Measurements from ENCODE around the gene ABL2. TPM values are rescaled to one million over a fixed set of nuclear protein-coding genes. Genes with fewer than 3 reads are reported as not detected.

ABL2 gene
- total RNA-seq, 1 experiment from 2014 or later: 42.2 TPM

- DNase-seq (ENCODE audit: low read depth): no peak
These were observed 133.6 kb downstream of the ABL2 start for GRCh38 chr1:179095924-179096323.

GRCh38 chr1:179095377-179095776, 134.1 kb downstream of the ABL2 start:
- DNase-seq (ENCODE audit: low read depth): no peak

- DNase-seq (ENCODE audit: low read depth): no peak
These were observed 134.7 kb downstream of the ABL2 start for GRCh38 chr1:179094818-179095217.

GRCh38 chr1:179092896-179093461, 136.5 kb downstream of the ABL2 start:
- no peak for DNase-seq (ENCODE audit: low read depth)

GRCh38 chr1:179091691-179092165, 137.7 kb downstream of the ABL2 start:
- DNase-seq (ENCODE audit: low read depth): peak; percentile 17

- no peak for DNase-seq (ENCODE audit: low read depth)
These were observed 138.6 kb downstream of the ABL2 start for GRCh38 chr1:179090923-179091322.

GRCh38 chr1:179090522-179090921, 139.0 kb downstream of the ABL2 start:
- no peak for DNase-seq (ENCODE audit: low read depth)

GRCh38 chr1:179089827-179090482, 139.5 kb downstream of the ABL2 start:
- no peak for DNase-seq (ENCODE audit: low read depth)

GRCh38 chr1:179087665-179088064, 141.8 kb downstream of the ABL2 start:
- no peak for DNase-seq (ENCODE audit: low read depth)

GRCh38 chr1:179083533-179083932, 145.9 kb downstream of the ABL2 start:
- DNase-seq (ENCODE audit: low read depth): no peak

GRCh38 chr1:179082999-179083335, 146.5 kb downstream of the ABL2 start:
- DNase-seq (ENCODE audit: low read depth): peak; percentile 39

GRCh38 chr1:179082333-179082998, 147.0 kb downstream of the ABL2 start:
- peak; percentile 33 for DNase-seq (ENCODE audit: low read depth)

- peak; percentile 94 for DNase-seq (ENCODE audit: low read depth)
These were observed 147.7 kb downstream of the ABL2 start, which contains the start of gene TOR3A for GRCh38 chr1:179081687-179082332. Gene TOR3A, plus strand, starts transcription at chr1:179082070. Its CDS starts 59 bp downstream, at chr1:179082129.

GRCh38 chr1:179080866-179081686, 148.4 kb downstream of the ABL2 start:
- DNase-seq (ENCODE audit: low read depth): no peak

GRCh38 chr1:179079113-179079761, 150.2 kb downstream of the ABL2 start:
- DNase-seq (ENCODE audit: low read depth): peak; percentile 70

- DNase-seq (ENCODE audit: low read depth): no peak
These were observed 152.1 kb downstream of the ABL2 start for GRCh38 chr1:179077396-179077795.

- DNase-seq (ENCODE audit: low read depth): no peak
These were observed 163.0 kb downstream of the ABL2 start for GRCh38 chr1:179066471-179066870.

GRCh38 chr1:179061360-179062282, 167.9 kb downstream of the ABL2 start:
- peak; percentile 60 for DNase-seq (ENCODE audit: low read depth)
